ENCODE results near the gene PDCD2.
"Not testable (repeated sequence)": the region's sequence is repeated elsewhere in the genome, so short reads cannot be mapped to it uniquely, and the experiment has no call there.

The PDCD2 gene

GRCh38 chr6:170529839-170530469 is 54.5 kb downstream of the PDCD2 start:
- TF ChIP-seq, protein P1, sequence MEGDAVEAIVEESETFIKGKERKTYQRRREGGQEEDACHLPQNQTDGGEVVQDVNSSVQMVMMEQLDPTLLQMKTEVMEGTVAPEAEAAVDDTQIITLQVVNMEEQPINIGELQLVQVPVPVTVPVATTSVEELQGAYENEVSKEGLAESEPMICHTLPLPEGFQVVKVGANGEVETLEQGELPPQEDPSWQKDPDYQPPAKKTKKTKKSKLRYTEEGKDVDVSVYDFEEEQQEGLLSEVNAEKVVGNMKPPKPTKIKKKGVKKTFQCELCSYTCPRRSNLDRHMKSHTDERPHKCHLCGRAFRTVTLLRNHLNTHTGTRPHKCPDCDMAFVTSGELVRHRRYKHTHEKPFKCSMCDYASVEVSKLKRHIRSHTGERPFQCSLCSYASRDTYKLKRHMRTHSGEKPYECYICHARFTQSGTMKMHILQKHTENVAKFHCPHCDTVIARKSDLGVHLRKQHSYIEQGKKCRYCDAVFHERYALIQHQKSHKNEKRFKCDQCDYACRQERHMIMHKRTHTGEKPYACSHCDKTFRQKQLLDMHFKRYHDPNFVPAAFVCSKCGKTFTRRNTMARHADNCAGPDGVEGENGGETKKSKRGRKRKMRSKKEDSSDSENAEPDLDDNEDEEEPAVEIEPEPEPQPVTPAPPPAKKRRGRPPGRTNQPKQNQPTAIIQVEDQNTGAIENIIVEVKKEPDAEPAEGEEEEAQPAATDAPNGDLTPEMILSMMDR (conservative IDR thresholded peaks at IDR 0.05; ENCODE audit: low read depth, low read length) = peak; percentile 97
- no peak for DNase-seq (ENCODE audit: low read depth)
- H3K4me3 ChIP-seq (ENCODE audit: low read length) = no peak overlapping the region

GRCh38 chr6:170527995-170528394 is 56.4 kb downstream of the PDCD2 start:
- H3K4me3 ChIP-seq (ENCODE audit: low read length); DNase-seq (ENCODE audit: low read depth): not testable (repeated sequence)

DNA sequence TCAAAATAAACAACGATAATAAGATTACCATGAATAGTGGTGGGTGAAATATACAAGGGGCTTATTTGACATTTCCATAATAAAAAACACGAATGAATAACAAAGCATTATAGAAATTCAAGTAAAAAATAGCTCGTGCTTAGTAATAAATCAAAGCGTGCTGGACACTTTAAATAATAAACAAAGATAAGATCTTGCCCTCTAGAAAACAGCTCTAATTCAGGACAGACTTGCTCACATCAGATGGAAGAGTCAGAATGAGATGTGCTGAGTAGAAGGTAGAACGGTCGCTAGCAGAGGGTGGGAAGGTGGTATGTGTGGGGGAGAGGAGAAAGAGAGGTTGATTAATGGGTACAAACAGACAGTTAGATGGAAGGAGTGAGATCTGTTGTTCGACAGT is 58.6 kb downstream of the PDCD2 start:
- TF ChIP-seq, protein P1 (conservative IDR thresholded peaks at IDR 0.05; ENCODE audit: low read depth, low read length) = no peak
- DNase-seq (ENCODE audit: low read depth) = no peak
- H3K4me3 ChIP-seq (ENCODE audit: low read length) = no peak overlapping the region

All from retinal pigment epithelial cell (primary cell).